Neural cell (in vitro differentiated cells): ENCODE data around the gene TBC1D19. TPM values are rescaled to one million over a fixed set of nuclear protein-coding genes. Genes with fewer than 3 reads are reported as not detected.
"Not testable (repeated sequence)": the region's sequence is repeated elsewhere in the genome, so short reads cannot be mapped to it uniquely, and the experiment has no call there.

Source experiments
- H2AFZ ChIP-seq: fragments of 200-600, 300-800 bp; sonication (generic), shearing (Covaris generic); 2 replicates; pipeline ENCODE4 v1.6.0; 2014; ENCODE audit warnings: low read depth, mild to moderate bottlenecking, antibody characterized with exemption, low read length, moderate library complexity
- H3F3A ChIP-seq: fragments of 200-600 bp; shearing (Covaris generic); 2 replicates; pipeline ENCODE4 v1.6.1; 2016; ENCODE audit warnings: mild to moderate bottlenecking, moderate library complexity, mixed read lengths, antibody characterized with exemption, low read length; ENCODE audit not compliant: insufficient read depth, poor library complexity, severe bottlenecking
- H3K27ac ChIP-seq: fragments of 200-600, 300-800 bp; sonication (generic), shearing (Covaris generic); 2 replicates; pipeline ENCODE4 v1.5.1; 2014; ENCODE audit warnings: mild to moderate bottlenecking, low read length, moderate library complexity
- H3K27me3 ChIP-seq: fragments of 300-800, 200-600 bp; sonication (generic), shearing (Covaris generic); 2 replicates; pipeline ENCODE4 v1.6.0; 2014; ENCODE audit warnings: mild to moderate bottlenecking, low read depth, low read length, moderate library complexity; ENCODE audit not compliant: insufficient read depth
- H3K36me3 ChIP-seq: fragments of 300-800, 200-600 bp; sonication (generic), shearing (Covaris generic); 2 replicates; pipeline ENCODE4 v1.5.1; 2014; ENCODE audit warnings: mild to moderate bottlenecking, antibody characterized with exemption, low read length, moderate library complexity; ENCODE audit not compliant: insufficient read depth
- H3K4me2 ChIP-seq: fragments of 300-800, 200-600 bp; sonication (generic), shearing (Covaris generic); 2 replicates; pipeline ENCODE4 v1.6.0; 2014; ENCODE audit warnings: mild to moderate bottlenecking, low read length
- H3K4me3 ChIP-seq: fragments of 300-800, 200-600 bp; sonication (generic), shearing (Covaris generic); 2 replicates; pipeline ENCODE4 v1.5.1; 2014; ENCODE audit warnings: mild to moderate bottlenecking, low read length, moderate library complexity
- H3K79me2 ChIP-seq: fragments of 200-600 bp; shearing (Covaris generic); replicated peaks from 2 replicates; pipeline ENCODE4 v1.6.0; 2014; ENCODE audit warnings: mild to moderate bottlenecking, low read length, moderate library complexity; ENCODE audit not compliant: insufficient read depth
- H3K9ac ChIP-seq: fragments of 300-800, 200-600 bp; sonication (generic), shearing (Covaris generic); 2 replicates; pipeline ENCODE4 v1.6.1; 2016; ENCODE audit warnings: mild to moderate bottlenecking, low read length, mixed read lengths
- H3K9me2 ChIP-seq: fragments of 200-600 bp; shearing (Covaris generic); 2 replicates; pipeline ENCODE4 v1.6.1; 2016; ENCODE audit warnings: mild to moderate bottlenecking, low read length, mixed read lengths; ENCODE audit not compliant: insufficient read depth
- H3K9me3 ChIP-seq: fragments of 200-600, 300-800 bp; sonication (generic), shearing (Covaris generic); 2 replicates; pipeline ENCODE4 v1.6.1; 2016; ENCODE audit warnings: mild to moderate bottlenecking, mixed run types, low read length, moderate library complexity, mixed read lengths
- H4K20me1 ChIP-seq: fragments of 200-600 bp; shearing (Covaris generic); 2 replicates; pipeline ENCODE4 v1.6.1; 2016; ENCODE audit warnings: mild to moderate bottlenecking, mixed run types; ENCODE audit not compliant: insufficient read depth
- CTCF ChIP-seq: fragments of 450-650 bp; IDR thresholded peaks from 2 replicates; pipeline ENCODE4 v1.5.1; 2014; ENCODE audit warnings: antibody characterized with exemption, mild to moderate bottlenecking, moderate library complexity; ENCODE audit not compliant: poor library complexity, severe bottlenecking
- EP300 ChIP-seq: fragments of 450-650 bp; conservative IDR thresholded peaks from 2 replicates; pipeline ENCODE4 v1.6.1; 2014; ENCODE audit warnings: antibody characterized with exemption, mild to moderate bottlenecking, moderate library complexity; ENCODE audit not compliant: poor library complexity, severe bottlenecking
- EZH2 ChIP-seq: fragments of 200-600, 300-800 bp; shearing (Covaris generic), sonication (generic); IDR thresholded peaks from 2 replicates; pipeline ENCODE4 v1.6.1; 2014; ENCODE audit warnings: antibody characterized with exemption, low read length, borderline replicate concordance, mild to moderate bottlenecking; ENCODE audit not compliant: insufficient read depth, poor library complexity, severe bottlenecking
- MXI1 ChIP-seq: fragments of 450-650 bp; conservative IDR thresholded peaks from 2 replicates; pipeline ENCODE4 v1.6.1; 2014; ENCODE audit warnings: antibody characterized with exemption, mild to moderate bottlenecking; ENCODE audit not compliant: poor library complexity, severe bottlenecking
- POLR2AphosphoS5 ChIP-seq: IDR thresholded peaks from 2 replicates; pipeline ENCODE4 v1.6.1; 2012
- RAD21 ChIP-seq: fragments of 450-650 bp; conservative IDR thresholded peaks from 2 replicates; pipeline ENCODE4 v1.6.1; 2014; ENCODE audit warnings: antibody characterized with exemption, mild to moderate bottlenecking, moderate library complexity
- REST ChIP-seq: IDR thresholded peaks from 2 replicates; pipeline ENCODE4 v1.6.1; 2012; ENCODE audit warnings: borderline replicate concordance
- SMC3 ChIP-seq: fragments of 450-650 bp; conservative IDR thresholded peaks from 2 replicates; pipeline ENCODE4 v1.6.1; 2014; ENCODE audit warnings: antibody characterized with exemption, mild to moderate bottlenecking, moderate library complexity; ENCODE audit not compliant: poor library complexity
- TAF1 ChIP-seq: IDR thresholded peaks from 2 replicates; pipeline ENCODE4 v1.6.1; 2012; ENCODE audit warnings: low read depth
- polyA plus RNA-seq: library from polyadenylated mRNA; depleted of rRNA; stranded (reverse); fragments of >200 nt; gene quantifications from 2 replicates; pipeline ENCODE4 v1.2.3, GENCODE V29; 2014

TBC1D19 gene
- polyA plus RNA-seq, 1 donor from 2014 or later, result 23.1 TPM

- H3K4me2 ChIP-seq, result no peak overlapping the region
- no peaks in the 10 kb centered on the region for H3K36me3 ChIP-seq
- H2AFZ ChIP-seq, result no peak overlapping the region
- no peaks in the 10 kb centered on the region for H3F3A ChIP-seq
- no peak for TF ChIP-seq RAD21
- no peak for TF ChIP-seq REST
- TF ChIP-seq CTCF, result no peak
- TF ChIP-seq SMC3, result no peak
- TF ChIP-seq POLR2AphosphoS5, result no peak
- no peak for TF ChIP-seq MXI1
- no peak for TF ChIP-seq TAF1
- TF ChIP-seq EZH2, result no peak
- no peak for TF ChIP-seq EP300
- no peaks in the 10 kb centered on the region for H3K79me2 ChIP-seq
- no peak overlapping the region for H3K4me3 ChIP-seq
- no peaks in the 10 kb centered on the region for H3K9me2 ChIP-seq
- H4K20me1 ChIP-seq, result no peaks in the 10 kb centered on the region
- no peak overlapping the region for H3K9ac ChIP-seq
- H3K27ac ChIP-seq, result no peak overlapping the region
- no peaks in the 10 kb centered on the region for H3K9me3 ChIP-seq
- no peaks in the 10 kb centered on the region for H3K27me3 ChIP-seq
Measured at GRCh38 chr4:26577066-26577465, 6.8 kb upstream of the TBC1D19 start.

- Histone ChIP-seq H3K9ac (no peak overlapping the region), H2AFZ (no peak overlapping the region), H3K27ac (no peak overlapping the region), H3K9me3 (no peaks in the 10 kb centered on the region), H3K4me3 (no peak overlapping the region), H3K9me2 (no peaks in the 10 kb centered on the region), H4K20me1 (no peaks in the 10 kb centered on the region), H3K27me3 (no peaks in the 10 kb centered on the region), H3K36me3 (no peaks in the 10 kb centered on the region), H3K79me2 (peaks cover 2% of the 10 kb centered on the region), H3F3A (no peaks in the 10 kb centered on the region), H3K4me2 (no peak overlapping the region)
- TF ChIP-seq MXI1, result no peak
- TF ChIP-seq CTCF, result no peak
- TF ChIP-seq REST, result no peak
- TF ChIP-seq RAD21, result no peak
- TF ChIP-seq SMC3, result no peak
- no peak for TF ChIP-seq EZH2
- no peak for TF ChIP-seq EP300
- no peak for TF ChIP-seq POLR2AphosphoS5
- TF ChIP-seq TAF1, result no peak
Measured at GRCh38 chr4:26579169-26579568, 4.7 kb upstream of the TBC1D19 start.

- H3K79me2 ChIP-seq, result peaks cover 23% of the 10 kb centered on the region
- not testable (repeated sequence) for H3K9me2 ChIP-seq, H3K27ac ChIP-seq, H3K4me2 ChIP-seq, H3K27me3 ChIP-seq, H3K4me3 ChIP-seq, H3F3A ChIP-seq, H3K36me3 ChIP-seq, H3K9ac ChIP-seq, H3K9me3 ChIP-seq, H2AFZ ChIP-seq, H4K20me1 ChIP-seq
Measured at GRCh38 chr4:26581341-26581740, 2.5 kb upstream of the TBC1D19 start.
